HepG2 (cell line): ENCODE data around the gene GFRA4. TPM values are rescaled to one million over a fixed set of nuclear protein-coding genes. Genes with fewer than 3 reads are reported as not detected.

Source experiments
- ASH2L ChIP-seq: fragments of 300-600, 200-600 bp; sonication (generic); IDR thresholded peaks from 2 replicates; pipeline ENCODE4 v1.7.0; 2017; ENCODE audit warnings: low read depth, mild to moderate bottlenecking, moderate library complexity, mixed read lengths, low read length; ENCODE audit not compliant: insufficient read length
- BRD4 ChIP-seq: sonication (generic); formaldehyde crosslinking; IDR thresholded peaks from 2 replicates; pipeline ENCODE4 v1.4.0; 2020; ENCODE audit warnings: missing genetic modification reagents
- DPF2 ChIP-seq: sonication (generic); formaldehyde crosslinking; IDR thresholded peaks from 2 replicates; pipeline ENCODE4 v1.4.0; 2020; ENCODE audit warnings: mild to moderate bottlenecking, low read depth, missing genetic modification reagents, borderline replicate concordance
- ETV6 ChIP-seq: sonication (generic); formaldehyde crosslinking; conservative IDR thresholded peaks from 2 replicates; pipeline ENCODE4 v1.4.0; 2020; ENCODE audit warnings: missing genetic modification reagents
- HIVEP1 ChIP-seq: sonication (generic); formaldehyde crosslinking; IDR thresholded peaks from 2 replicates; pipeline ENCODE4 v1.4.0; 2020; ENCODE audit warnings: mild to moderate bottlenecking, missing genetic modification reagents
- HNF4A ChIP-seq: sonication (generic); formaldehyde crosslinking; IDR thresholded peaks from 2 replicates; pipeline ENCODE4 v1.4.0; 2020; ENCODE audit warnings: missing genetic modification reagents
- KDM1A ChIP-seq: IDR thresholded peaks from 2 replicates; pipeline ENCODE4 v1.6.1; 2016; ENCODE audit warnings: missing compliant biosample characterization
- NCOA1 ChIP-seq: sonication (generic); formaldehyde crosslinking; IDR thresholded peaks from 2 replicates; pipeline ENCODE4 v1.9.0; 2021; ENCODE audit warnings: missing genetic modification reagents
- PCBP2 ChIP-seq: fragments of 200-400 bp; formaldehyde crosslinking; optimal IDR thresholded peaks from 2 replicates; pipeline ENCODE3; 2018; ENCODE audit warnings: low read length, low read depth; ENCODE audit not compliant: poor library complexity, severe bottlenecking
- RBM22 ChIP-seq: fragments of 200-400 bp; formaldehyde crosslinking; optimal IDR thresholded peaks from 2 replicates; pipeline ENCODE3; 2017; ENCODE audit warnings: mild to moderate bottlenecking, low read length, moderate library complexity
- SOX13 ChIP-seq, 3 experiments: fragments of 450-650 bp in 1 of 3; sonication (generic) in 1 of 3; formaldehyde crosslinking in 1 of 3; IDR thresholded peaks in 2 of 3; conservative IDR thresholded peaks in 1 of 3; 2 replicates each; pipeline versions ENCODE4 v1.5.0 to v1.6.1; 2016 to 2020; ENCODE audit warnings: antibody characterized with exemption in 1 of 3, mild to moderate bottlenecking in 1 of 3, missing compliant biosample characterization in 1 of 3, missing genetic modification reagents in 1 of 3, moderate library complexity in 1 of 3
- ZEB1 ChIP-seq: IDR thresholded peaks from 2 replicates; pipeline ENCODE4 v1.6.1; 2012; ENCODE audit warnings: mild to moderate bottlenecking, low read depth, inconsistent platforms; ENCODE audit not compliant: insufficient replicate concordance
- ZFP36L2 ChIP-seq: sonication (generic); formaldehyde crosslinking; IDR thresholded peaks from 2 replicates; pipeline ENCODE4 v1.4.0; 2020; ENCODE audit warnings: missing genetic modification reagents
- ZNF460 ChIP-seq: sonication (generic); formaldehyde crosslinking; IDR thresholded peaks from 2 replicates; pipeline ENCODE4 v1.5.1; 2020; ENCODE audit warnings: missing genetic modification reagents, mild to moderate bottlenecking, borderline replicate concordance
- ZNF549 ChIP-seq: sonication (generic); formaldehyde crosslinking; IDR thresholded peaks from 2 replicates; pipeline ENCODE4 v1.5.0; 2020; ENCODE audit warnings: missing genetic modification reagents
- ZNF776 ChIP-seq: sonication (generic); formaldehyde crosslinking; IDR thresholded peaks from 2 replicates; pipeline ENCODE4 v1.4.0; 2020; ENCODE audit warnings: mild to moderate bottlenecking, missing genetic modification reagents
- ZNF782 ChIP-seq: sonication (generic); formaldehyde crosslinking; IDR thresholded peaks from 2 replicates; pipeline ENCODE4 v1.4.0; 2020; ENCODE audit warnings: missing genetic modification reagents, mild to moderate bottlenecking, borderline replicate concordance
- polyA plus RNA-seq, 8 experiments: library from polyadenylated mRNA; depleted of rRNA in 3 of 8; stranded (reverse) in 7 of 8; unstranded in 1 of 8; fragments of >200 nt; fragmentation: Illumina TruSeq in 4 of 8; extraction: Trizol in 4 of 8; gene quantifications; 2 replicates each; pipeline versions ENCODE4 v1.2.1 to v1.2.3, GENCODE V29; 2011 to 2016; ENCODE audit warnings: low read depth in 4 of 8, missing spikeins in 1 of 8, mixed read lengths in 1 of 8; ENCODE audit not compliant: insufficient read depth in 1 of 8
- total RNA-seq, 5 experiments: library from RNA; depleted of rRNA; stranded (reverse); fragments of >200 nt; fragmentation: Illumina TruSeq; extraction: Trizol; gene quantifications; 2 replicates each; pipeline ENCODE4 v1.2.3, GENCODE V29; 2016; ENCODE audit warnings: low read depth in 1 of 5
- TF ChIP-seq, protein P1 (sequence below): sonication (generic); formaldehyde crosslinking; IDR thresholded peaks from 2 replicates; pipeline ENCODE4 v1.4.0; 2020; ENCODE audit warnings: missing genetic modification reagents, low read depth, mild to moderate bottlenecking, borderline replicate concordance
- TF ChIP-seq, protein P2 (sequence below): sonication (generic); formaldehyde crosslinking; IDR thresholded peaks from 2 replicates; pipeline ENCODE4 v1.4.0; 2020; ENCODE audit warnings: mild to moderate bottlenecking, missing genetic modification reagents
- TF ChIP-seq, protein P3 (sequence below): sonication (generic); formaldehyde crosslinking; IDR thresholded peaks from 2 replicates; pipeline ENCODE4 v1.8.0; 2022; ENCODE audit warnings: missing genetic modification reagents, mild to moderate bottlenecking, borderline replicate concordance
- TF ChIP-seq, protein P4 (sequence below): sonication (generic); formaldehyde crosslinking; IDR thresholded peaks from 2 replicates; pipeline ENCODE4 v1.4.0; 2020; ENCODE audit warnings: missing genetic modification reagents
- TF ChIP-seq, protein P5 (sequence below): sonication (generic); formaldehyde crosslinking; IDR thresholded peaks from 2 replicates; pipeline ENCODE4 v1.5.0; 2020; ENCODE audit warnings: missing genetic modification reagents

The GFRA4 gene
- total and polyA plus RNA-seq, 2 of the 13 experiments (the other 11 are each of a cell fraction or from before 2014, with no cell fraction given), result not detected

DNA sequence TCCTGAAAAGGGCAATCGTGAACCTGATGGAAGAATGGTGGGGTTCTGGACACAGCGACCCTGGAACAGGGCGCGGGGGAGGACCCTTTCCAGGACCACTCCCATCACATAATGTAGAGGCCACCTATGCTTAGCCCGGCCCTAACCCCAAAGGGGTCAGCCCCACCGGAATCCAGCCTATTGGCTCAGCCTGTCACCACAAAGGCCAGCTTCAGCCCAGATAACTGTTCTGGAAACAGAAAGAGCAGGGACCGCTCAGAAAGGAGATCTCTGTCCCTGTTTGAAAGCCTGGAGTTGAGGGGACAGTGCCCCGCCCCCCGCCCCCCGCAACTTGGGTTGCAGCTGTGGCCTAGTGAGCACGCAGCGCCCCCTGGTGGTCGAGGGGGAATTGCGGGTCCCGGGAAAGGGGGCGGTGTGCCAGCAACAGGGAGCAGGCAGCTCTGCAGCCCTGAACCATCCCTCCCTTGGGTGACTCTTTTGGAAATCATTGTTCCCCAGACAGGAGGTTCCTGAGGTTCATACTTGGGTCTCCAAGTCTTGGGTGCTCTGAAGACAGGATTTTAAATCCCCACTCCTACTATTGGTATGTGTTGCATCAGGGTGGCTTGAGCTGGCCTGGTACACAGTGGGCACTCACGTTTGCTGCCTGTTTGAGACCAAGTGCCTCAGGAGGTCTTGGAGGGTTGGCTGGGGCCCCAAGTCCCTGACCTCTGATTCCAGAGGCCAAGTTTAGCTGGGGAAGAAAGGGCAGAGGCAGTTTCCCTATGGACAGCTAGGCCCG is 47.7 kb upstream of the GFRA4 start (continued):
- TF ChIP-seq ZNF460 (CRISPR knock-in tag) (no peak), ZNF776 (CRISPR knock-in tag) (no peak), BRD4 (CRISPR knock-in tag) (no peak), HIVEP1 (CRISPR knock-in tag) (no peak), ETV6 (CRISPR knock-in tag) (no peak), RBM22 (no peak), DPF2 (no peak), HNF4A (CRISPR knock-in tag) (no peak), ZEB1 (no peak), ZNF549 (CRISPR knock-in tag) (no peak), NCOA1 (CRISPR knock-in tag) (no peak), ZFP36L2 (no peak), KDM1A (CRISPR knock-in tag) (no peak), SOX13 (IDR thresholded peaks at IDR 0.05) (no peak), SOX13 (CRISPR knock-in tag; conservative IDR thresholded peaks at IDR 0.05 in 1 of 2, IDR thresholded peaks at IDR 0.05 in 1 of 2) (no peak), ASH2L (no peak), PCBP2 (no peak), ZNF782 (CRISPR knock-in tag) (no peak)
- TF ChIP-seq, protein P1, sequence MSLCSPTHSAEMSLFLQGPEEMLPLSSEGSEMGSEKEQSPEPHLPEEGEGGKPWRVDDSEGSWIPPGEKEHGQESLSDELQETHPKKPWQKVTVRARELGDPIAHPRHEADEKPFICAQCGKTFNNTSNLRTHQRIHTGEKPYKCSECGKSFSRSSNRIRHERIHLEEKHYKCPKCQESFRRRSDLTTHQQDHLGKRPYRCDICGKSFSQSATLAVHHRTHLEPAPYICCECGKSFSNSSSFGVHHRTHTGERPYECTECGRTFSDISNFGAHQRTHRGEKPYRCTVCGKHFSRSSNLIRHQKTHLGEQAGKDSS (CRISPR knock-in tag), result no peak; the same call in 1 of the 2 replicates
- TF ChIP-seq, protein P2, sequence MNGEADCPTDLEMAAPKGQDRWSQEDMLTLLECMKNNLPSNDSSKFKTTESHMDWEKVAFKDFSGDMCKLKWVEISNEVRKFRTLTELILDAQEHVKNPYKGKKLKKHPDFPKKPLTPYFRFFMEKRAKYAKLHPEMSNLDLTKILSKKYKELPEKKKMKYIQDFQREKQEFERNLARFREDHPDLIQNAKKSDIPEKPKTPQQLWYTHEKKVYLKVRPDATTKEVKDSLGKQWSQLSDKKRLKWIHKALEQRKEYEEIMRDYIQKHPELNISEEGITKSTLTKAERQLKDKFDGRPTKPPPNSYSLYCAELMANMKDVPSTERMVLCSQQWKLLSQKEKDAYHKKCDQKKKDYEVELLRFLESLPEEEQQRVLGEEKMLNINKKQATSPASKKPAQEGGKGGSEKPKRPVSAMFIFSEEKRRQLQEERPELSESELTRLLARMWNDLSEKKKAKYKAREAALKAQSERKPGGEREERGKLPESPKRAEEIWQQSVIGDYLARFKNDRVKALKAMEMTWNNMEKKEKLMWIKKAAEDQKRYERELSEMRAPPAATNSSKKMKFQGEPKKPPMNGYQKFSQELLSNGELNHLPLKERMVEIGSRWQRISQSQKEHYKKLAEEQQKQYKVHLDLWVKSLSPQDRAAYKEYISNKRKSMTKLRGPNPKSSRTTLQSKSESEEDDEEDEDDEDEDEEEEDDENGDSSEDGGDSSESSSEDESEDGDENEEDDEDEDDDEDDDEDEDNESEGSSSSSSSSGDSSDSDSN (CRISPR knock-in tag), result no peak
- TF ChIP-seq, protein P3, sequence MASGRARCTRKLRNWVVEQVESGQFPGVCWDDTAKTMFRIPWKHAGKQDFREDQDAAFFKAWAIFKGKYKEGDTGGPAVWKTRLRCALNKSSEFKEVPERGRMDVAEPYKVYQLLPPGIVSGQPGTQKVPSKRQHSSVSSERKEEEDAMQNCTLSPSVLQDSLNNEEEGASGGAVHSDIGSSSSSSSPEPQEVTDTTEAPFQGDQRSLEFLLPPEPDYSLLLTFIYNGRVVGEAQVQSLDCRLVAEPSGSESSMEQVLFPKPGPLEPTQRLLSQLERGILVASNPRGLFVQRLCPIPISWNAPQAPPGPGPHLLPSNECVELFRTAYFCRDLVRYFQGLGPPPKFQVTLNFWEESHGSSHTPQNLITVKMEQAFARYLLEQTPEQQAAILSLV (CRISPR knock-in tag), result no peak
- TF ChIP-seq, protein P4, sequence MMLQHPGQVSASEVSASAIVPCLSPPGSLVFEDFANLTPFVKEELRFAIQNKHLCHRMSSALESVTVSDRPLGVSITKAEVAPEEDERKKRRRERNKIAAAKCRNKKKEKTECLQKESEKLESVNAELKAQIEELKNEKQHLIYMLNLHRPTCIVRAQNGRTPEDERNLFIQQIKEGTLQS, result no peak
- TF ChIP-seq, protein P5, sequence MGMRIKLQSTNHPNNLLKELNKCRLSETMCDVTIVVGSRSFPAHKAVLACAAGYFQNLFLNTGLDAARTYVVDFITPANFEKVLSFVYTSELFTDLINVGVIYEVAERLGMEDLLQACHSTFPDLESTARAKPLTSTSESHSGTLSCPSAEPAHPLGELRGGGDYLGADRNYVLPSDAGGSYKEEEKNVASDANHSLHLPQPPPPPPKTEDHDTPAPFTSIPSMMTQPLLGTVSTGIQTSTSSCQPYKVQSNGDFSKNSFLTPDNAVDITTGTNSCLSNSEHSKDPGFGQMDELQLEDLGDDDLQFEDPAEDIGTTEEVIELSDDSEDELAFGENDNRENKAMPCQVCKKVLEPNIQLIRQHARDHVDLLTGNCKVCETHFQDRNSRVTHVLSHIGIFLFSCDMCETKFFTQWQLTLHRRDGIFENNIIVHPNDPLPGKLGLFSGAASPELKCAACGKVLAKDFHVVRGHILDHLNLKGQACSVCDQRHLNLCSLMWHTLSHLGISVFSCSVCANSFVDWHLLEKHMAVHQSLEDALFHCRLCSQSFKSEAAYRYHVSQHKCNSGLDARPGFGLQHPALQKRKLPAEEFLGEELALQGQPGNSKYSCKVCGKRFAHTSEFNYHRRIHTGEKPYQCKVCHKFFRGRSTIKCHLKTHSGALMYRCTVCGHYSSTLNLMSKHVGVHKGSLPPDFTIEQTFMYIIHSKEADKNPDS (CRISPR knock-in tag), result no peak
